Activated CD8-positive, alpha-beta memory T cell treated with anti-CD3 and anti-CD28 coated beads, Interleukin-2, amount 50 U/mL, for 48 hours (primary cell): ENCODE data around the gene CCDC154.

Experiments used
- DNase-seq: peaks from one replicate; pipeline ENCODE4 v3.0.0-alpha.2; 2020

Gene CCDC154

GRCh38 chr16:1414532-1415260, 29.7 kb downstream of the CCDC154 start, which contains the start of gene UNKL:
UNKL (minus strand) TSS chr16:1414704; CDS start chr16:1414691, 13 bp downstream.
- DNase-seq = peak; percentile 92

- peak; percentile 89 for DNase-seq
These were observed 30.4 kb downstream of the CCDC154 start for GRCh38 chr16:1413684-1414531.

- DNase-seq = no peak
These were observed 31.5 kb downstream of the CCDC154 start for GRCh38 chr16:1412847-1413246.

- DNase-seq = peak; percentile 99
These were observed 36.1 kb downstream of the CCDC154 start for GRCh38 chr16:1408171-1408837.

GRCh38 chr16:1407753-1408152, 36.6 kb downstream of the CCDC154 start:
- no peak for DNase-seq

- DNase-seq = no peak
These were observed 40.6 kb downstream of the CCDC154 start for GRCh38 chr16:1403733-1404132.

- DNase-seq = no peak
These were observed 41.3 kb downstream of the CCDC154 start for GRCh38 chr16:1403036-1403435.

GRCh38 chr16:1401758-1402154, 42.6 kb downstream of the CCDC154 start:
- DNase-seq = no peak

- no peak for DNase-seq
These were observed 43.1 kb downstream of the CCDC154 start for GRCh38 chr16:1401061-1401757.

- DNase-seq = no peak
These were observed 45.4 kb downstream of the CCDC154 start for GRCh38 chr16:1398826-1399581.

GRCh38 chr16:1398351-1398750, 46.0 kb downstream of the CCDC154 start:
- no peak for DNase-seq

- no peak for DNase-seq
These were observed 46.6 kb downstream of the CCDC154 start for GRCh38 chr16:1397779-1398178.

GRCh38 chr16:1395444-1396031, 48.8 kb downstream of the CCDC154 start:
- DNase-seq = no peak

- no peak for DNase-seq
These were observed 49.9 kb downstream of the CCDC154 start for GRCh38 chr16:1394367-1394951.

GRCh38 chr16:1393613-1394176, 50.7 kb downstream of the CCDC154 start:
- DNase-seq = no peak

GRCh38 chr16:1392826-1393225, 51.5 kb downstream of the CCDC154 start:
- DNase-seq = no peak

GRCh38 chr16:1390239-1390779, 54.0 kb downstream of the CCDC154 start:
- DNase-seq = no peak

- no peak for DNase-seq
These were observed 54.6 kb downstream of the CCDC154 start for GRCh38 chr16:1389762-1390161.

- no peak for DNase-seq
These were observed 57.0 kb downstream of the CCDC154 start for GRCh38 chr16:1387331-1387730.

GRCh38 chr16:1385232-1385631, 59.1 kb downstream of the CCDC154 start:
- no peak for DNase-seq
